ENCODE data around the gene NUP85.
"Not testable (repeated sequence)": the region's sequence is repeated elsewhere in the genome, so short reads cannot be mapped to it uniquely, and the experiment has no call there.

GRCh38 chr17:75164606-75165005 is 40.9 kb upstream of the NUP85 start:
- TF ChIP-seq POLR2A (IDR thresholded peaks at IDR 0.05; ENCODE audit: low read depth, low read length); TAF1 (IDR thresholded peaks at IDR 0.05; ENCODE audit: borderline replicate concordance, low read depth, low read length); POLR2AphosphoS5 (IDR thresholded peaks at IDR 0.05; ENCODE audit: low read depth, low read length): not testable (repeated sequence)

All from GM12892 (cell line).